ENCODE measurements around the gene PRSS23.
"Not testable (repeated sequence)": the region's sequence is repeated elsewhere in the genome, so short reads cannot be mapped to it uniquely, and the experiment has no call there.

PRSS23 gene

GRCh38 chr11:86800076-86800959 is at the start of gene PRSS23:
TSS of gene PRSS23 (plus strand) at chr11:86800542. CDS start at chr11:86807644, 7,102 bp downstream.
- DNase-seq = peak; percentile 23

- DNase-seq = no peak
These were observed 46.9 kb upstream of the PRSS23 start for GRCh38 chr11:86753459-86753858.

GRCh38 chr11:86755146-86755545 is 45.2 kb upstream of the PRSS23 start:
- DNase-seq = no peak

GRCh38 chr11:86758171-86758570 is 42.2 kb upstream of the PRSS23 start:
- no peak for DNase-seq

GRCh38 chr11:86760577-86760976 is 39.8 kb upstream of the PRSS23 start:
- DNase-seq = no peak

GRCh38 chr11:86761978-86762377 is 38.4 kb upstream of the PRSS23 start:
- DNase-seq = no peak

GRCh38 chr11:86765203-86765602 is 35.1 kb upstream of the PRSS23 start:
- no peak for DNase-seq

- no peak for DNase-seq
These were observed 34.5 kb upstream of the PRSS23 start for GRCh38 chr11:86765878-86766277.

GRCh38 chr11:86769219-86769618 is 31.1 kb upstream of the PRSS23 start:
- no peak for DNase-seq

GRCh38 chr11:86770473-86771027 is 29.8 kb upstream of the PRSS23 start:
- not testable (repeated sequence) for DNase-seq

GRCh38 chr11:86772999-86773398 is 27.3 kb upstream of the PRSS23 start:
- no peak for DNase-seq

- DNase-seq = no peak
These were observed 26.7 kb upstream of the PRSS23 start for GRCh38 chr11:86773513-86774252.

- DNase-seq = no peak
These were observed 25.9 kb upstream of the PRSS23 start for GRCh38 chr11:86774417-86774816.

GRCh38 chr11:86775361-86775760 is 25.0 kb upstream of the PRSS23 start:
- no peak for DNase-seq

GRCh38 chr11:86781546-86781945 is 18.8 kb upstream of the PRSS23 start:
- no peak for DNase-seq

GRCh38 chr11:86782742-86783141 is 17.6 kb upstream of the PRSS23 start:
- DNase-seq = no peak

- no peak for DNase-seq
These were observed 16.7 kb upstream of the PRSS23 start for GRCh38 chr11:86783661-86784060.

GRCh38 chr11:86784241-86784681 is 16.1 kb upstream of the PRSS23 start:
- no peak for DNase-seq

- no peak for DNase-seq
These were observed 14.8 kb upstream of the PRSS23 start for GRCh38 chr11:86785576-86785975.

GRCh38 chr11:86787018-86787536 is 13.3 kb upstream of the PRSS23 start:
- no peak for DNase-seq

GRCh38 chr11:86787656-86788055 is 12.7 kb upstream of the PRSS23 start:
- no peak for DNase-seq

GRCh38 chr11:86790195-86790725 is 10.1 kb upstream of the PRSS23 start:
- DNase-seq = no peak
